Urothelium cell line (cell line): ENCODE measurements around the gene CATSPERE.

Experiments
- DNase-seq: peaks from one replicate; pipeline ENCODE4 v3.0.0; 2011; ENCODE audit warnings: low spot score, mixed read lengths
- FAIRE-seq: peaks from 2 replicates; lab custom pipeline; 2011; peaks lifted over from hg19 to GRCh38; lab: Jason Lieb, UNC

CATSPERE gene

DNA sequence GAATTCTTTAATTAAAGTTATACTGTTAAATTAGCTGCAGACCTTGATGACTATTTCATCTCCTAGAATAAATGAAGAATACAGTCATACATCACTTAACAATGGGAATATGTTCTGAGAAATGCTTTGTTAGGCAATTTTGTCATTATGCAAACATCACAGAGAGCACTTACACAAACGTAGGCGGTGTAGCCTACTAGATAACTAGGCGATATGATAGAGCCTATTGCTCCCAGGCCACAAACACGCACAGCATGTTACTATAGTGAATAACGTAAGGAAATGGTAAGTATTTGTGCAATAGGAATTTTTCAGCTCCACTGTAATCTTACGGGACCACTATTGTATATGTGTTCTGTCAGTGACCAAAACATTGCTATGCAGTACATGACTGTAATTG lies 154.2 kb downstream of the CATSPERE start:
- DNase-seq (no peak), FAIRE-seq (no peak)

DNA sequence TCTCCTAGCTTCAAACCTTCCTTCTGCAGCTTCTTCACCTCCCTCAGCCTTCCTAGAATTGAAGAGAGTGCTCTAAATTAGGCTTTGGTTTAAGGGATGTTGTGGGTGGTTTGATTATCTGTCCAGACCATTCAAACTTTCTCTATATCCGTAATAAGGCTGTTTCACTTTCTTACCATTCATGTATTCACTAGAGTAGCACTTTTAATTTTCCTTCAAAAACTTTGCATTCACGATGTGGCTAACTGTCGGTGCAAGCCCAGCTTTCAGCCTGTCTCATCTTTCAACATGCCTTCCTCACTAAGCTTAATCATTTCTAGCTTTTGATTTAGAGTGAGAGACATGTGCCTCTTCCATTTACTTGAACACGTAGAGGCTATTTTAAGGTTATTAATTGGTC lies 165.6 kb downstream of the CATSPERE start:
- DNase-seq: no peak

DNA sequence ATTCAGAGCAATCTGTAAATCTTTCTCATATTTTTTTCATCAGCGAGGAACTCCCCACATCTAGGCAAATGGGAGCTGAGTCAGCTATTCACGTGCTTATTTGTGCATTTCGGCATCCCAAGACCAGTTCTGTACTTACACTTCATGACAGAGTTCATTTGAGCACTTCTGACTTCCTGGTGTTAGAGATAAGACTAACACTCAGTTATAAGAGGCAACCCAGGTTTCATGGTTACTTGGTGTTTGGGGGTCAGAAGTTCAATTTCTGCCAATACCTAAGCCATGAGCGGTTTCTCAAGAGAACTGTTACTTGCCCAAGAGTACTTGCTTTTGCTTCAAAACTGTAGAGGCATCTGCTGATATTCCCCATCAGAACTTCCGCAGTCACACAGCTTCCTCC lies 167.7 kb downstream of the CATSPERE start:
- DNase-seq (no peak), FAIRE-seq (no peak)

More for the DNA sequence above, 165.6 kb downstream of the CATSPERE start:
- FAIRE-seq: no peak

DNA sequence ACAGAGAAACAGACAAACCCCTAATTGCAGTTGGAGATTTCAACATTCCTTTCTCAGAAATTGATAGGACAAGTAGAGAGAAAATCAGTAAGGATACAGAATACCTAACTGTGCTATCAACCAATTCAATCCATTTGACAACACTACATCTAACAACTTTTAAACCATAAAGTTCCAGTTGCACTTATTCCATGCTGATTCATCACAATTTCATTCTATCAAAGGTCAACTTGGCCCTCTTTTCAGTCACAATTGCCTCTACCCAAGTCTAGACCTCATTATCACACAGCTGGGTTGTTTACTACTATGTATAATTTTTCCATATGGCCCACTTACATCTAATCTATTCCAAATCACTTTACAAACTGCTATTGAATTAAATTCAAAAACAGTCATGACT lies 172.1 kb downstream of the CATSPERE start:
- DNase-seq: no peak
- no peak for FAIRE-seq

DNA sequence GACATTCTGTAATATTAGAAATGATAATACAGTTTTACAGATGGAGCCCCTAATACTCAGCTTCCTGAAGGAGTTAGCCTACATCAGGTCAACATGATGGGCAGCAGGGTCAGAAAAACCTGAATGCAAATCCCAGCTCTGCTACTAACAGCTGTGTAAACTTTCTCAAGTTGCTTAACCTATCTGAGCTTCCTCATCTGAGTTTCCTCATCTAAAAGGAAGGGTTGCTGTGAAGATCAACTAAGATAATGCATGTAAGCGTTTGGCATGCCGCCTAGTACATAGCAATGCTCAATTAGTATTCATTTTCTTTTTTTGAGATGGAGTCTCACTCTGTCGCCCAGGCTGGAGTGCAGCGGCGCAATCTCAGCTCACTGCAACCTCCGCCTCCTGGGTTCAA lies 173.5 kb downstream of the CATSPERE start:
- DNase-seq (no peak), FAIRE-seq (no peak)

DNA sequence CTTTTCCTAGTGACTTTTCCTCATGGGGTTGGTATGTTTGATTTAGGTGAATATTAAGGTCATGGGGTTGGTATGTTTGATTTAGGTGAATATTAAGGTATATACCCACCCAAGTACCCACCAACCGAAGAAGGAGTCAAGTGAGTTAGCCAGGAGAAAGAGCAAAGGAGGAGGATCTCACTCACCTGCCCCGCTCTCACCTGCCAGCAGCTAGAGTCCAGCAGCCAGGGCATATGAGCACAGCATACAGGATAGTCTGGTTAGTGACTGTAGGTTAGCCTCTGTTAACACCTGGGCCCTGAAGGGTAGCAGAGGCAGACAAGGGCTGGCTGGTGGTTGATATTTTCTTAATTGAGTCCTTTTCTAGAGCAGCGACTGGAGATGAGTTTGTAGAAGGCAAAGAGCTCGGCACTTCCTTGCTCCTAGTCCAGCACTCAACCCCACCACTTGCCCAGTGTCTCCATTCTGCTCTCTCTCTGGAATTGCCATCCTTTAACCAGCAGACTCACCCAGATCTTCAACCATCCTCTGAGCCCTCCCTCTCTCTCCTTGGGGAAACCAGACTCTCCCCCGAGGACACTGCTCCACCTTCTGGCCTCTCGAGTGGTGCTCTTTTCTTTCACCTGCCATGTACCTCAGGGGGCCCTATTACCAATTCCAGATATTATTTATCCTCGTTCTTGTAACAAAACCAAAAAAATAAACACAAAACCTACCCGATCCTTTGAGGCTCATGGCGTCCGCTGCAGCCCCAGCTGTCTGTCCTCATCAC lies 175.6 kb downstream of the CATSPERE start:
- DNase-seq (no peak), FAIRE-seq (no peak)

DNA sequence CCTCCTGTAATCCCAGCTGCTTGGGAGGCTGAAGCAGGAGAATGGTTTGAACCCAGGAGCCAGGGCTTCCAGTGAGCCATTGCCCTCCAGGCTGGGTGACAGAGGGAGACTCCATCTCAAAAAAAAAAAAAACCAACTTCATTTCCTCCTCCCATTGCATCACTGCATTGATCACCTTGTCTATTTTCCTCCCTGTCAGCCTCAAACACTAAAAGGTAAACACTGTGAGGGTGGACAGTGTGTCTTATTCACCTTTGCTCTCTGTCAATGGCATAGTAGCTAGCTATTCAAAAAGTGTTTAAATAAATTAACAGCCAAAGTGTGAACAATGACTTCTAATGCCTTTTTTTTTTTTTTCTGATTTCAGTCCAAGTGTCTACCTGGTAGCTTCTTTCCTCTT lies 178.5 kb downstream of the CATSPERE start:
- FAIRE-seq: no peak

DNA sequence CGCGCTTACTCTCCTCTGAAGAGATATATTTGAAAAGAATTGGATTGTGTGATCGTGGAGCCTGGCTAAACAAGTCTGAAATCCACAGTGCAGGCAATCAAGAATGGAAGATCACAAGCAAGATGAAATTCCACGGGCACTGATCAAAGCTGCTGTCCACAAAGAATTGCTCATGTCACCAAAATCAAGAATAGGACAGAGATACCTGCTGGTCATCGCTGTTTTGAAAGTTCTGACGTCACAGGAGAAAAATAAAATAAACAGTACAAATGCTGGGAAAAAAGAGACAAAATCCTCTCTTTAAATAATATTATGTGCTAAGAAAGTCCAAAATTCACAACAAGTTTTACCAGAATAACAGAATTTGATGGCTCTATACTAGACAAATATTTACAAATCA lies 179.8 kb downstream of the CATSPERE start:
- FAIRE-seq: no peak
- no peak for DNase-seq

More for the DNA sequence above, 178.5 kb downstream of the CATSPERE start:
- DNase-seq: no peak

DNA sequence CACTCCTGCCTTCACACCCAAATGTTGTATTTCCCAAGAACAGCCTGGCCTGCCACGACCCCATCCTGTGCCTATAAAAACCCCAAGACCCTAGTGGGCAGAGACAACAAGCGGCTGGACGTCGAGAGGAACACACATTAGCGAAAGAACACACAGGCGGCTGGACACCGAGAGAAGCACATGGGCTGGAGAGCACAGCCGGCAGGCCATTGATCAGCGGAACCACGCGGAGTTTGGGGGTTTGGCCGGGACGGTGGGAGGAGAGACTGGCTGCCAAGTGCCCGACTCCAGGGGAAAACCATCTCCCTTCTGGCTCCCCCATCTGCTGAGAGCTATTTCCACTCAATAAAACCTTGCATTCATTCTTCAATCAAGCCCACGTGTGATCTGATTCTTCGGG lies 181.5 kb downstream of the CATSPERE start:
- FAIRE-seq (peak; percentile 5), DNase-seq (no peak)

DNA sequence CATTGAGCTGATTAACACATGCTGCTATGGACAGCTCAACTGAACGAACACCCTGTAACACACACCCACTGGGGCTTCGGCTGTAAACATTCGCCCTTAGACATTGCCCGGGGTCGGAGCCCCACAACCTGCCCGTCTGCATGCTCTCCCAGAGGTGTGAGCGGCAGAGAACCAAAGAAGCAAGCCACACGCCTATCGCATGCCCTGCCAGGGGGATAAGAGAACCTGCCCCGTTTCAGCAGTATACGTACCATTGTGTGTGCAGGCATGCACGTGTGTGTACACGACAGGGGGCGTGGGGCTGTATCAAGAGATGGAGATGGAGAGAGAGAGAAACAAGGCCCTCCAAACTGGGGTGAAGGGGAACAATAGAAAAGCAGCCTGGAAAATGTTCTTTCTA lies 181.9 kb downstream of the CATSPERE start:
- FAIRE-seq: no peak
- no peak for DNase-seq

DNA sequence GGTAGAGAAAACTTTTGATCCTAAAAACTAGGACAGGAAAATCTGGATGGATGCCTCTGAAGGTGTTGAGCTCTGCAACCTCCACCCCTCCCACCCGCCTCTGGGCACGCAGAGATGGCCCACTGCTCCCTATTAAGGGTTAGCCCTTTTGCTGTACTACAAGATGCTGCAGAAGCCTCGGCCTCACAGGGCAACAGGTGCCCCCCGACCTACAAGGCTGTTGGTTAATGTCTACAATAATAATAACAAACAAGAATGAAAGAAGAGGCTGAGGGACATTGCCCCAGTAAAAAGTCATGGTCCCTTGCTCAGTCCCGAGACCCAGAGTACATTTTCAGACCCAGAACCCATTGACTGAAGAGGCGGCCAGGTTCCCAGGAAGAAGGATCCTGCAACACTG lies 184.3 kb downstream of the CATSPERE start:
- DNase-seq: no peak
- FAIRE-seq: no peak

DNA sequence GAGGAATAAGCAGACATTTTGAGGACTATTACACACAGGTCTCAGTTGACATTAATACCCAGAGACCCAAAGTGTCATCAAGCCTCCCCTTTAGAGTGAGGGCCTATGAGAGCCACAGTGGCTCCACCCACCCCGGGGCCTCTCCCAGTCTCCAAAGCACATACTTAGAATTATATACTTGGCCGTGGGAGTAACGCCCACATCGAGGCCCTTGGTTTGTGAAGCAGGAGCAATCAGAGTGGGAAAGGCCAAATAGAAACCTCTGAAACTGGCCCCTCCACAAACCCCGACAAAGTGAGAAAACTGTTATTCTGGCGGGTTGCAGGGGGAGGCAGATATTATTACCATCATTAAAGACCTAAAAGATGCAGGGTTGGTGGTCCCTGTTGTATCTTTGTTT lies 184.8 kb downstream of the CATSPERE start:
- no peak for DNase-seq
- FAIRE-seq: no peak

DNA sequence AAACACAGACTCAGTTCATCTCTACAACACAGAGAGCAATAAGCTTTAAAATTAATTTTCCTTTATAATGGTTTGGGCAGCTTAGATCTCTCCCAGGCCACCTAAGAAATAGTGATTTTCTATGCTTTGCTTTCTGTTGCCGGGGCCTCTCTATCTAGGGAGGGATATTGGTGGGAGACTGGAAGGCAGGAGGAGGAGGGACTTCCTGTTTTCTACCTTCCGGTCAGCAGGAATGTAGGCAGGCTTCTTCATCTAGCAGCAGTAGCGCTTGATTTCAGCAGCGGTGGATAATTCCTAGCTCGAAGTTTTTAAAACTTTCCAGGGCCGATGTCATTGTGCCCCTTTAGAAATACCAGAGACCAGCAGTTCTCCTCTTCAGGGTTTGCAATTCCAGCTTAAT lies 186.7 kb downstream of the CATSPERE start:
- DNase-seq (no peak), FAIRE-seq (no peak)

DNA sequence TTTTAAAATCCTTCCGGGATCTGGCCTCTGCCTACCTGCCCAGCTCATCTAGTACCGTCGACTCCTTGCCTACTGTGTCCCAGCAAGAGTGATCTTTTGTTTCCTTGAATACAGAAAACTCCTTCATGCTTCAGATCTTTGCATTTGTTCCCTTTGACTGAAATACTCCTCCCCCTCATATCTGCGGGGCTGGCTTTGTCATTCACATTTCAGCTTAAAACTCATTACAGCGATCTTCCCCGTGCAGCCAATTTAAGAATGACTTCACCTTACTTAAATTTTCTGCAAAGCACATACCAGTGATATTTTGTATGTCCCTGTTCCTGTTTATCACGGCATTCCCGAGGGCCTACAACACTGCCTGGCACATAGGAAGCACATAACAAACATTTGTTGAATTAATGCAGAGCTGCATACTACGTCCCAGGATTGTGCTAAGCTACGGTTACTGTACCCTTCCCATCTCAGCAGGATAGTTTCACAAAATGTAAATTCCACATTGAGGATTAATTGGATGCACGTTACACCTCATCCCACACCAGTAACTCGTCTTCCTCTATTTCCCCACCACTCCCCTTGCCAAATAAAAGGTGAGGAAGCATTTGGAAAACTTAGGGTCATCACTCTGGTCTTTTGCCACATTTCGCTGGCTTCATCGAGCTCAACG lies 191.0 kb downstream of the CATSPERE start:
- FAIRE-seq (no peak), DNase-seq (no peak)

DNA sequence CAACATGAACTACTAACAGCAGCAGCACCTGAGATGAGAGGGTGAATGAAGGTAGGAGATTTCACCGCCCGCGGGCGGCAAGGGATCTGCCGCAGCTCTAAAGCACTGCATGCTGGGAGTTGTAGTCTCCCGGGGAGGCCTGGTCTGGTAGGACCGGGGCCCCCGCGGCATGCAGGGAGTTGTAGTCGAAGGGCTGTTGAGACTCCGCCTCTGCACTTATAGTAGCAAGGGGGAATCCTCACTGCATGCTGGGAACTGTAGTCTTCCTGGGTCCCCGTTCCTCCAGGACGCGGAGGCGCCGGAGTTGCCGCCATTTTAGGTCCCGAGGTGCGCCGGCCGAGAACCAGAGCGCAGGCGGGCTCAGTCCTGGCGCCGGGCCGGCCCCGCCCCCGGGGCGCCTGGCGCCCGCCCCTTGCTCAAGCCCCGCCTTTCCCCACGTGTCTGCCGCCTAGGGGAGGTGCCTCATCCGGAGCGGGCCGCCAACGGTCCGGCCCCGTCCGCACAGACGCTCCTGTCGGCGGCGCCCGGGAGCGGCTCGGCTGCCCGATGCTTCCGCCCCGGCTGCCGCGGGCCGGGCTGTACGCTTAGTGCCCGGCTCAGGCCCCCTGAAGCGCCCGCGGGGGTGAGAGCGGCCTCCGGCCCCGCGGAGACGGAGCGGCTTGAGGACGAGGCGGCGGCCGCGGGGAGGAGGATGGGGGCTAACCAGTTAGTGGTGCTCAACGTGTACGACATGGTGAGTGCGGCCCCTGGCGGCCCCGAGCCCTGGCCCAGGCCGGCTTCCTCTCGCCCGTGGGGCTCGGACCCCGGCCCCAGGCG lies 191.8 kb downstream of the CATSPERE start, which contains the start of gene DESI2:
Gene DESI2 (plus strand): TSS at position 504 of the 816 bp plus-strand sequence. CDS start 188 bp downstream, at position 692.
- DNase-seq (peak; percentile 98), FAIRE-seq (no peak)

DNA sequence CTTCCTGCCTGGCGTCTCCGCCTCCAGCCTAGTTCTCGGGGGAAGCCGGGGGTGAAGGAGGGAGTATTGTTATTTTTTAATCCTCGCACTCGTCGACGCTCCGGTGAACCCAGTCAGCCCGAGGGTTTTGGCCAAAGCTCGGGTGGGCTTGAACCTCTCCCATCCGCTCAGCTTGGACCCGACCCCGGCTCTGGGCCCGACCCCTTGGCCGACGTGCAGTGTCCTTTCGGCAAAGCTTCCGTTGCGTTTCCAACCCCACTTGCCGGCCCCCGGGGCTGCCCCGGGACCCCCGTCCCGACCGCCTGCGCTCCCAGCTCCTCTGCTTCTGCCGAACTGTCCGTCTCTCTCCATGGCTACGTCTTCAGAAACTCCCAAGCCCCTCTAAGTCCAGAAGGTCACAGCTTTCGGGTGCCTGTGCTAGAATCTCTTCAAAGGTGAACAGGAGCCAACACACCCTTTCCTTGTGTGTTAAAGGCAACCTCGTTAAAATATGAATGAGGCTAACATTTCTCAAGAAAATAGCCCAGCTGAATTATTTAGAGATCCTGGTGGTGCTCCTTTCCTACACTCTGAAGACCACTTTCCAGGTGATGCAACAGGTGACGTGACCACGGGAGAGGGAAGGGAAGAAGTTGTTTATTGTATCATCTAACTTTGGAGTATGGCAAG lies 192.5 kb downstream of the CATSPERE start:
- FAIRE-seq (no peak), DNase-seq (peak; percentile 11)

DNA sequence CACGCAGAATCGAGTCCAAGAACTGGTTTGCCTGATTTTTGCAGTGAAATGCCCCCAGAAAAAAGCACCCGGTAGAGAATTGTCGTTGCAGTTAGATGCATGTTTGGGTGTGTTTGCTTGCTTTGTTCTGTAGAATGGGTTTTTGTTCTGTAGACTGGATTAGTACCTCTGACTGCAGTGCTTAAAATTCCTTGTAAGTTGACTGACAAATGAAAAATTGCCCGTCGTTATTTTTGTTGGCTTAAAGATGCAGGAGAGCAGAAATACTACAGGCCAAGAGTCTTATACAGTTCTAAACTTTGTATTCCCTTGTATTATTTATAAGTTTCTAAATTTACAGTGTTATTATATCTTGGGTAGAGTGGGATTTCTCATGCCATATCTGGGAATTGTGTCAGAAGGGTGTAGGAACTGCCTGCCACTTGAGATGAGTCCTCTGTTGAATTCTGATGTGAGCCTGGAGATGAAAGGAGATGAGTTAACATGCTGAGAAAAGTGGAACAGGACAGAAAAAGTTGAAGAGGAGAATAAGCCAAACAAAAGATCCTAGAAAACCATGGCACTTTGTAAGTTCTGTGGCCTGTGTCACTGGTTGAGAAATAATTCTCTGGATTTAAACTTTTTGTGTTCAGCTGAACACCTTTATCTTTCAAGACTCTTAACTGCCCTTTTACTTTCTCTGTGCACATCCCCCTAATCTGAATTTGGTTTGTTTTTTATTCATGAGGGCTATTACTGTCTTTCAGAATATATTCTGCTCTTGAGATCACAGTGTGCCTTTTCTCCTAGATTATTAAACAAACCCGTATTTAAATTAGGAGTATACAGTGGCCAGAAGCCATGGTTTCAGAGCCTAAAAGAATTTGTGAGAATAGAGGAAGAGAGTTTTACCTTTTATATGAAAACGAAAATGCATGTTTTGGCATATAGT lies 193.3 kb downstream of the CATSPERE start:
- FAIRE-seq (no peak), DNase-seq (no peak)

DNA sequence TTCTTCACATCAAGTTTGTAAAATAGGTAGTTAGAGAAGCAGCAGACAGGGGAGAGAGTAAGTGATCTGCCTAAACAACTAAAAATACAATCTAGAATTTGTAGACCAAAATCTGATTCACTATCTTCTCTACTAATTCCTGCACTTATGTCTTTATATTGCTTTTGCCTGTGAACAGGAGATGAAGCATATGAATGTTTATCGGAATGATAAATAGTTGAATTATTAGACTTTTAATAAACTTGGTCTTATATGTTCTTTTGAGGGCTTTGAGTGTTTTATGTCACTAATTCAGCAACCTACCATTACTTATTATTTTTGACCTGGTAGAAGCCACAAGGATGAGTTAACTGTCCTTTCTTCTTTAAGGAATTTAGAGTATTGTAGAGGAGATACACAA lies 194.1 kb downstream of the CATSPERE start:
- no peak for FAIRE-seq

DNA sequence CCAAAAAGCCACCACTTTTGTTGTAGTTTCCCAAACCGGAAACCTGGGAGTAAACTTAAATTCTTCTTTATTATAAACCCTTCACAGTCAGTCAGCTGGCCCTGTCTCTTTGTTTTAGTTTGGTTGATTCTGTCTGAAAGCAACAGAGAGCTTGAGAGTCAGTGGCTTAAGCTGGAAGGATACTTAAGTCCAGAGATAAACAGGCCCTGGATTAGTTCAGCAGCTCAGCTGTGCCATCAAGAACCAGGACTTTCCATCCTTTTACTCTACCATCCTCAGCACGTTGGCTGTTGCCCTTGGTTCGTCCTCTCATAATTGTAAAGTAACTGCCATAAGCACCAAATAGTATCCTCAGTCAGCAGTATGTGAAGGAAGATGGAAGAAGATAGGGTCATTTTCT lies 196.3 kb downstream of the CATSPERE start:
- no peak for FAIRE-seq
- no peak for DNase-seq

More for the DNA sequence above, 194.1 kb downstream of the CATSPERE start:
- no peak for DNase-seq

DNA sequence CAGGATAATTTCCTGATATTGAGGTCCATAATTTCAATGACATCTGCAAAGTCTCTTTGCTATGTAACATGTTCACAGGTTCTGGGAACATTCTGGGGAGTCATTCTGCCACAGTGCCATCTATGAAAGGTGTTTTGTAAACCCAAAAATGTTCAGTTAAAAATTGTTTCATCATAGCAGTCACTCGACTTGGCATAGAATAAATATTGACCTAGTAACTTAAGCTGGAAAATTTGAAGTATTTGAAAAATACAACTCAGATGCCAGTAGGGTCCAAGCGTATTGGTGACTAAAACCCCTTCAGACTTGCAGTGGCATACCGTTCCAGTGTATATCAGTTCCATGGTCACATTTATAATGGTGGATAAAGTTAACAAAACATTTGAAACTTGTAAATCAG lies 198.6 kb downstream of the CATSPERE start:
- FAIRE-seq (no peak), DNase-seq (no peak)
